GM12878 (cell line): ENCODE measurements around the gene AMOTL1. TPM values are rescaled to one million over a fixed set of nuclear protein-coding genes. Genes with fewer than 3 reads are reported as not detected.

Experiments
- ATAC-seq: fragments of 200-7000 bp; cut with Tn5 transposase; 3 replicates; pipeline ENCODE4 v1.9.1; 2020; ENCODE audit warnings: mild to moderate bottlenecking, moderate library complexity
- BruUV-seq: library from RNA; stranded (reverse); fragments of 400-500 nt; replicated peaks from 2 replicates; lab custom pipeline; 2021; lab: Mats Ljungman, UMichigan
- CTCF ChIA-PET: fragments of 300-600 bp; sonication (Branson Sonifier 250); formaldehyde crosslinking; extraction: SDS; loops from one replicate; lab custom pipeline; 2021; ENCODE audit warnings: inconsistent platforms; lab: Yijun Ruan, JAX
- POLR2A ChIA-PET: fragments of 350-600 bp; formaldehyde crosslinking; extraction: SDS; loops from one replicate; lab custom pipeline; 2021; ENCODE audit warnings: inconsistent platforms; lab: Charles Lee
- RAD21 ChIA-PET: fragments of 300-600 bp; sonication (Branson Sonifier 250); formaldehyde crosslinking; loops from one replicate; lab custom pipeline; 2023; ENCODE audit warnings: antibody characterized with exemption; ENCODE audit not compliant: unreplicated experiment; lab: Charles Lee
- SMC1A ChIA-PET: fragments of 300-600 bp; sonication (Branson Sonifier 250); formaldehyde crosslinking; loops from one replicate; lab custom pipeline; 2023; ENCODE audit not compliant: unreplicated experiment, uncharacterized antibody; lab: Charles Lee
- DNase-seq: peaks from one replicate; pipeline ENCODE4 v3.0.0-alpha.2; 2011; ENCODE audit warnings: low read depth, low spot score
- FAIRE-seq: peaks from 3 replicates; lab custom pipeline; 2011; peaks lifted over from hg19 to GRCh38; lab: Jason Lieb, UNC
- H2AFZ ChIP-seq: 2 replicates; pipeline ENCODE4 v1.6.0; 2011; ENCODE audit warnings: low read depth, low read length, control low read depth; ENCODE audit not compliant: control insufficient read depth
- H3K27ac ChIP-seq: 2 replicates; pipeline ENCODE4 v1.5.1; 2011; ENCODE audit warnings: control low read depth; ENCODE audit not compliant: control insufficient read depth, insufficient read depth
- H3K27me3 ChIP-seq, 2 experiments: replicated peaks in 1 of 2; 2 replicates each; pipeline versions ENCODE4 v1.6.0 to v1.6.1; 2011; ENCODE audit warnings: low read length in 1 of 2; ENCODE audit not compliant: control insufficient read depth in 2 of 2, insufficient read depth in 2 of 2
- H3K36me3 ChIP-seq, 2 experiments: 2 replicates each; pipeline ENCODE4 v1.5.1; 2011; ENCODE audit warnings: low read length in 1 of 2; ENCODE audit not compliant: control insufficient read depth in 2 of 2, insufficient read depth in 2 of 2
- H3K4me1 ChIP-seq: 2 replicates; pipeline ENCODE4 v1.6.1; 2011; ENCODE audit warnings: mild to moderate bottlenecking, low read length, moderate library complexity, mixed read lengths; ENCODE audit not compliant: control insufficient read depth, insufficient read depth
- H3K4me2 ChIP-seq: 2 replicates; pipeline ENCODE4 v1.6.0; 2011; ENCODE audit warnings: control low read depth; ENCODE audit not compliant: control insufficient read depth, insufficient read depth
- H3K4me3 ChIP-seq: fragments of 200-600 bp; sonication (generic); 2 replicates; pipeline ENCODE4 v1.5.1; 2016
- H3K79me2 ChIP-seq: 2 replicates; pipeline ENCODE4 v1.6.0; 2011; ENCODE audit warnings: low read length; ENCODE audit not compliant: control insufficient read depth, insufficient read depth
- H3K9ac ChIP-seq: 2 replicates; pipeline ENCODE4 v1.8.0; 2011; ENCODE audit warnings: low read length, control low read depth, mixed read lengths; ENCODE audit not compliant: control insufficient read depth, insufficient read depth
- H3K9me3 ChIP-seq: replicated peaks from 3 replicates; pipeline ENCODE4 v1.5.1; 2011; ENCODE audit warnings: mild to moderate bottlenecking, low read length; ENCODE audit not compliant: control insufficient read depth, insufficient read depth
- H4K20me1 ChIP-seq: 2 replicates; pipeline ENCODE4 v1.6.0; 2011; ENCODE audit not compliant: control insufficient read depth, insufficient read depth
- ATF3 ChIP-seq: IDR thresholded peaks from 2 replicates; pipeline ENCODE4 v1.6.1; 2011; ENCODE audit warnings: low read depth, mild to moderate bottlenecking, low read length, moderate library complexity, borderline replicate concordance; ENCODE audit errors: extremely low read depth
- BCL11A ChIP-seq: IDR thresholded peaks from 2 replicates; pipeline ENCODE4 v1.6.1; 2011; ENCODE audit warnings: low read depth, low read length
- BCLAF1 ChIP-seq: fragments of 450-650 bp; IDR thresholded peaks from 2 replicates; pipeline ENCODE4 v1.6.1; 2017; ENCODE audit warnings: antibody characterized with exemption, mild to moderate bottlenecking, moderate library complexity
- ELK1 ChIP-seq: IDR thresholded peaks from 2 replicates; pipeline ENCODE4 v1.6.1; 2012; ENCODE audit warnings: low read depth, low read length, improper control_type of control experiment
- EP300 ChIP-seq, 2 experiments: fragments of 150-350 bp in 1 of 2; IDR thresholded peaks; 2 replicates each; pipeline ENCODE4 v1.6.1; 2011 to 2012; ENCODE audit warnings: low read depth in 2 of 2, low read length in 2 of 2, borderline replicate concordance in 1 of 2, improper control_type of control experiment in 1 of 2, inconsistent platforms in 1 of 2; ENCODE audit not compliant: control insufficient read depth in 1 of 2
- ESRRA ChIP-seq: IDR thresholded peaks from 2 replicates; pipeline ENCODE4 v1.6.1; 2012; ENCODE audit warnings: mild to moderate bottlenecking, low read length, improper control_type of control experiment
- GABPA ChIP-seq: IDR thresholded peaks from 2 replicates; pipeline ENCODE4 v1.6.1; 2014; ENCODE audit warnings: antibody characterized with exemption, low read depth, mild to moderate bottlenecking, inconsistent platforms
- HCFC1 ChIP-seq: fragments of 150-350 bp; IDR thresholded peaks from 2 replicates; pipeline ENCODE4 v1.6.1; 2014; ENCODE audit warnings: low read length
- KDM1A ChIP-seq: fragments of 200-600 bp; sonication (generic); IDR thresholded peaks from 2 replicates; pipeline ENCODE4 v1.6.1; 2016; ENCODE audit warnings: borderline replicate concordance
- LARP7 ChIP-seq: fragments of 450-650 bp; IDR thresholded peaks from 2 replicates; pipeline ENCODE4 v1.6.1; 2017; ENCODE audit warnings: mild to moderate bottlenecking
- MEF2A ChIP-seq: IDR thresholded peaks from 2 replicates; pipeline ENCODE4 v1.6.1; 2011; ENCODE audit warnings: low read depth, mild to moderate bottlenecking, low read length, moderate library complexity; ENCODE audit not compliant: insufficient read depth
- MYC ChIP-seq: IDR thresholded peaks from 2 replicates; pipeline ENCODE4 v1.6.1; 2011; ENCODE audit warnings: mild to moderate bottlenecking, low read length, moderate library complexity, inconsistent platforms; ENCODE audit not compliant: insufficient read depth, insufficient replicate concordance, insufficient read length, severe bottlenecking
- NKRF ChIP-seq: fragments of 450-650 bp; conservative IDR thresholded peaks from 2 replicates; pipeline ENCODE4 v1.6.1; 2017; ENCODE audit warnings: mild to moderate bottlenecking, moderate library complexity
- NRF1 ChIP-seq: conservative IDR thresholded peaks from 2 replicates; pipeline ENCODE4 v1.6.1; 2011; ENCODE audit warnings: mild to moderate bottlenecking, low read depth, low read length, improper control_type of control experiment
- PAX8 ChIP-seq: fragments of 450-650 bp; IDR thresholded peaks from 2 replicates; pipeline ENCODE4 v1.6.1; 2017; ENCODE audit warnings: mild to moderate bottlenecking, moderate library complexity
- STAT3 ChIP-seq: IDR thresholded peaks from 2 replicates; pipeline ENCODE4 v1.6.1; 2011; ENCODE audit warnings: low read depth, low read length, improper control_type of control experiment
- ZNF274 ChIP-seq: IDR thresholded peaks from one replicate; pipeline ENCODE4 v1.8.0; 2011; ENCODE audit not compliant: insufficient read length, insufficient read depth
- WGBS: methylation state at CpG from one replicate; pipeline ENCODE4 v1.1.6; 2016; ENCODE audit warnings: low lambda C conversion rate; ENCODE audit not compliant: insufficient replicate concordance, insufficient coverage; ENCODE audit errors: missing lambda C conversion rate; 5-methylcytosine and 5-hydroxymethylcytosine counted together
- in situ Hi-C: fragments of 300-500 bp; cut with MboI; formaldehyde crosslinking; loops from 9 replicates; pipeline ENCODE4 v1.14.3; 2018; ENCODE audit warnings: mixed read lengths
- intact Hi-C: fragments of 100-400 bp; cut with micrococcal nuclease; formaldehyde crosslinking; loops from one replicate; pipeline ENCODE4 v1.14.2; 2022; ENCODE audit not compliant: unreplicated experiment
- polyA plus RNA-seq, 11 experiments: library from polyadenylated mRNA; depleted of rRNA in 4 of 11; unstranded in 6 of 11; stranded (reverse) in 5 of 11; fragments of >200 nt; fragmentation: Nextera tagmentation in 4 of 11; fragmentation: Illumina TruSeq in 1 of 11; extraction: Ambion mirVana in 4 of 11; extraction: Trizol in 1 of 11; gene quantifications; 1 replicate in 1 of 11; 2 replicates in 10 of 11; pipeline versions ENCODE4 v1.2.1 to v1.2.3, GENCODE V29; 2011 to 2016; ENCODE audit warnings: inconsistent platforms in 2 of 11, missing spikeins in 2 of 11, low read depth in 1 of 11
- total RNA-seq, 4 experiments: library from RNA; depleted of rRNA in 3 of 4; stranded (reverse); fragments of >200 nt in 3 of 4; fragmentation: Illumina TruSeq in 1 of 4; extraction: Trizol in 1 of 4; gene quantifications; 2 replicates each; pipeline versions ENCODE4 v1.2.1 to v1.2.3, GENCODE V29; 2013 to 2021

AMOTL1 gene
- total and polyA plus RNA-seq, 10 of the 15 experiments (the other 5 are each of a cell fraction or from before 2014, with no cell fraction given): under 0.01 to 0.41 (median 0.01) TPM; not detected in 7

- TF ChIP-seq BCL11A (no peak), BCLAF1 (no peak), EP300 (IDR thresholded peaks at IDR 0.05; ENCODE audit: borderline replicate concordance in 1 of 2, control insufficient read depth in 1 of 2, low read depth in 2 of 2, low read length in 2 of 2) (no peak), LARP7 (no peak), NRF1 (no peak), STAT3 (no peak), ELK1 (no peak)
These were observed 33.8 kb downstream of the AMOTL1 start (continued) for GRCh38 chr11:94801866-94802460.

- FAIRE-seq (no peak), ATAC-seq (no peak), DNase-seq (no peak)
- Histone ChIP-seq H3K9me3 (no peaks in the 10 kb centered on the region), H3K27me3 (no peaks in the 10 kb centered on the region), H3K27ac (no peak overlapping the region), H3K9ac (no peak overlapping the region), H4K20me1 (peaks cover 4% of the 10 kb centered on the region; the same call in 1 of the 2 replicates), H3K79me2 (no peaks in the 10 kb centered on the region), H2AFZ (no peak overlapping the region), H3K4me1 (no peaks in the 10 kb centered on the region), H3K4me3 (no peak overlapping the region), H3K36me3 (no peaks in the 10 kb centered on the region), H3K4me2 (no peak overlapping the region)
- WGBS: 2% methylated on average over 5 of the region's 5 CpGs
- ChIA-PET SMC1A (no interaction called here), RAD21 (no interaction called here), CTCF (no interaction called here), POLR2A (no interaction called here)
- intact Hi-C loops: no loop called here
- in situ Hi-C loops: no loop called here
- BruUV-seq: no TSS peak
- TF ChIP-seq HCFC1 (no peak), ZNF274 (no peak), BCL11A (no peak), ESRRA (no peak), MEF2A (no peak), ATF3 (no peak), MYC (no peak), GABPA (no peak), NKRF (no peak), KDM1A (no peak), PAX8 (no peak)
These were observed 34.3 kb downstream of the AMOTL1 start for GRCh38 chr11:94802501-94802900.
